Stimulated activated CD4-positive, alpha-beta T cell treated with anti-CD3 and anti-CD28 coated beads, Interleukin-4, amount 100 ng/mL, for 4 hours (primary cell): Measurements from ENCODE around the gene ACTRT2.

Experiments
- DNase-seq, 2 experiments: peaks; one replicate each; pipeline ENCODE4 v3.0.0-alpha.2; 2020

The ACTRT2 gene

DNA sequence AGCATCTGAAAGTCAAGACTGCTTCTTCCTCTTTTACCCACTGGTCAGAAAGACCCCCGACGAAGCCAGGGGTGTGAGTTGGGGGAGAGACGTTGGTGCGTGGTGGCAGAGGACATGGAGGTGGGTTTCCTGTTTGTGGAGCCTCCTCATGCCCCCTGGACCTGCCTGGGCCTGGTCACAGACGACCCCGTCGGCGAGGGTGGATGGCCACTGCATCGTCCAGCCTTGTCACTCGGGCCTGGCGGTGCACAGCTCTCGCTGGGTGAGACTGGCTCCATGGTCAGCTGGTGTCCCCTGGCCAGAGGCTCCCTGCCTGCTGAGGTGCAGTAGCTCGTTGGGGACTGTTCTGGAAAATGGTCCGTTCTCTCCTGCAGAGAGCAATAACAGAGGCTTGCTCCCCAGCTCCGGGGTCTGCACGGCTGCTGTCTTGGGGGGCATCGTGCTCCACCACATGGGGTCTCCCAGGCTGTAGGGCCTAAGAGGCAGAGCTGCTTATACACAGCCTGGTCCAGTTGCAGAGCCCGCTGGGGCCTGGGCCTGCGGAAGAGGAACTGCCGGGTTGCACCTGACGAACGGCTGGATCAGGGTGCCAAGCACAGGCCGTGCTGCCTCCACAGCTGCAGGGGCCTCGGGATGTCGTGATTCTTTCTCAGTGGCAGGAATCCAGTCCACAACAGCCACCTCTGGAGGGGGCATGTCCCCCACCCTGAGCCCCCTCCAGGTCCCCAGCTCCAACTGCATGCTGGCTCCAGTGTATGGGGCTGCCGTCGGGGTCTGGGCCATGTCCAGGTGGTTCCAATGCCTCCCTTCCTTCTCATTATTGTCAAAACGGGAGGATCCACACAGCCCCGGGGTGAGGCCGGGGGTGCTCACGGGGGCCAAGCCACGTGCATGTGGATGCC is 18.0 kb upstream of the ACTRT2 start:
- DNase-seq, result no peak

DNA sequence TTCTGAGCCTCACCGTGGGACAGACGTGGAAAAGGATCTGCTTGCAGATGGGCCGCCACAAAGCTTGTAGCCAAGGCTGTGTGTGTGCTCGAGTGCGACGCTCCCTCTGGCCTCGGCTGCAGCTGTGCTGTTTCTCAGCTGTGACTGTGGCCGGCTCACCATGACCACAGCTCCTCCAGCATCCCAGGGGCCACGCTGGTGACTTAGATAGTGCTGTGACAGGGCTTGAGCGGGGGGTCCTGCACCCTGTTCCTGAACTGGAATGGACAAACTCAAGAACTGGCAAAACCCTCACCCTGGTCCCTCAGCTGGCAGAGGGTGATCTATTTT is 17.4 kb upstream of the ACTRT2 start:
- no peak for DNase-seq

- DNase-seq, result no peak
These were observed 16.7 kb upstream of the ACTRT2 start for GRCh38 chr1:3004285-3005205.

DNA sequence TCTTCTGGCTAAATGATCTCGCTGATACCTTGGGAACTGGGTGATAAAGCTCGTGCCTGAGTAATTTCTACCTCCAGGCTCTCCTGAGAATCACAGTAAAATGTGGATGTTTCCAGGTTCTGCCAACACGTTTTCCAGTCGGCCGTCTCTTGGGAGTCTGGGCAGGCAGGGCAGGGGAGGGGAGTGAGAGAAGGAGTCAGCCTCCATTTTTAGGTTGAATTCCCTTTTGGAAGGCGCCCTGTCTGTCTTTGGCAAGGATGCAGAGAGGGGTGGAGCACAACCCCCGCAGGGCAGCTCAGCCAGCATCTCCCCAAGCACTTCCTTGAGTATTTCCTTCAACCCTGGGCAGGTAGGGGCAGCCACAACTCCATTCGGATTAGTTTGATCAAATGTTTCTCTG is 15.5 kb upstream of the ACTRT2 start:
- DNase-seq, result no peak

GRCh38 chr1:3007298-3008147 is 13.7 kb upstream of the ACTRT2 start:
- no peak for DNase-seq

GRCh38 chr1:3009021-3009420 is 12.2 kb upstream of the ACTRT2 start:
- DNase-seq, result no peak

DNA sequence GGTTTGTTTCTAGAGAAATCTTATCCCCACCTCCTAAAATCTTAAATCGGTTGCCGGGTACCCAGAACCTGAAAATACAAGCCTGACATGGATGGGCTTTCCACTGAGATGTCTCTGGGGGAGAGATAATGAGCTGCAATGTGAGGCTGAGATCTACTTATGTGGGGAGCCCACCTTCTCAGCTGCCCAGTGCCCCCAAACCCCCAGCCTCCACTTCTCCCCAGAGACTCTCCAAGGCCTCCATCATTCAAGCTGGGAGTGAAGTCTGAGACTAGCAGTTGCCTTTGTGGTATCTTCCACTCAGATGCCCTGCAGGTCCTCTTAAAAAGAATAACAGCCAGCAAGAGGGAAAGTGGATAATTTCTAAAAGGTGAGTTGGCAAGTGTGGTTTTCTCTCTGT is 11.7 kb upstream of the ACTRT2 start:
- DNase-seq, result no peak

DNA sequence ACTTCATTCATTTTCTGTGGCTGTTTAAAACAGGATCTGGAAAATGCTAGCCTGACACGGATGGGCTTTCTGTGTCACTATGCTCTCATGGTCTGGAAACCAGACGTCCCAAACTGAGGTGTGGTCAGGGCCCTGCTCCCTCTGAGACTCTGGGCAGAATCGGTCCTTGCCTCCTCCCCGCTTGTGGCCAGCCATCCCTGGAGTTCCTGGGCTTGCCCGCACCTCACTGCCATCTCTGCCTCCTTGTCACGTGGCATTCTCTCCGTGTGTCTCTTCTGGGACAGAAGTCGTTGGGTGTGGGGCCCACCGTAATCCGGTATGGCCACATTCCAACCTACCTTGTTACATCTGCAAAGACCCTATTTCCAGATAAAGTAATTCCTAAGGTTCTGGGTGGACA is 10.1 kb upstream of the ACTRT2 start:
- no peak for DNase-seq

DNA sequence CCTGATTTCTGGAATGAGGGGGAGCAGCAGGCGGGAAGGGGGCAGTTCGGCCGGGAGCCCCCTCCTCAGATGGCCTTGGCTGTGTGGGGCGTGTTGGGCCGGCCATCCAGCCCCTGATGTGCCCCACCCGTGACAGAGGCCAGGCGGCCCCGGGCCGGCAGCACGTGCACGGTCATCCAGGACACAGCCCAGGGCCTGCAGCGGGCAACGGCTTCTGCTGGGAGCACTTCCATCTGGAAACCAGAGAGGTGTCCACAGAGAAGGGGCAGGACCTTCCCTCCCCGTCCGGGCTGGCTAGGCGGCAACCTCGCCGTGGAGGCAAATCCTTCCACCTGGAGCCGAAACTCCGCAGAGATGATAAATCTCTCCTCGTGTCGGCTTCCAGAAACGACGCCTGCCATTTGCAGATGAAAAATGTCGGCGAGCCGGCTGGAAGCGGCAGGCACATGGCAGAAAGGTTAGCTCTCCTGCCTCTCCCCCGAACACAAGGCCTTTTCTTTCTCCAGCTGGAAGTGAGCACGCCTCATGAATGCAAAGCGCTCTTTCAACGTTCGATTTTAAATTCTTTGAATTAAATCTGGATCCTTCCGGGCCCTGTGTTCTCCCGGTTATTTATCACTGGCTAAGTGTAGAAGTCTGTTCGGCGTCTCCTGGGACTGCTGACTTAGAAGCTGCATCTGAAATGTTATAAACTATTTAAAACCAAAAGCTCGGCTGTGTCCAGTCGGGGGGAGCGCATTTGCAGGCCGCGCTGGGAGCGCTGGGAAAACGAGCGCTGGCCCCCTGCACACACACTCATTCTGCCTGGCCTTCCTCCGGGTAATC is 9.4 kb upstream of the ACTRT2 start:
- DNase-seq, result no peak

- peak; percentile 36 to 68 for DNase-seq
These were observed 8.6 kb upstream of the ACTRT2 start for GRCh38 chr1:3012456-3013291.

GRCh38 chr1:3013371-3014049 is 7.8 kb upstream of the ACTRT2 start:
- DNase-seq, result no peak

GRCh38 chr1:3014050-3014440 is 7.2 kb upstream of the ACTRT2 start:
- no peak for DNase-seq

DNA sequence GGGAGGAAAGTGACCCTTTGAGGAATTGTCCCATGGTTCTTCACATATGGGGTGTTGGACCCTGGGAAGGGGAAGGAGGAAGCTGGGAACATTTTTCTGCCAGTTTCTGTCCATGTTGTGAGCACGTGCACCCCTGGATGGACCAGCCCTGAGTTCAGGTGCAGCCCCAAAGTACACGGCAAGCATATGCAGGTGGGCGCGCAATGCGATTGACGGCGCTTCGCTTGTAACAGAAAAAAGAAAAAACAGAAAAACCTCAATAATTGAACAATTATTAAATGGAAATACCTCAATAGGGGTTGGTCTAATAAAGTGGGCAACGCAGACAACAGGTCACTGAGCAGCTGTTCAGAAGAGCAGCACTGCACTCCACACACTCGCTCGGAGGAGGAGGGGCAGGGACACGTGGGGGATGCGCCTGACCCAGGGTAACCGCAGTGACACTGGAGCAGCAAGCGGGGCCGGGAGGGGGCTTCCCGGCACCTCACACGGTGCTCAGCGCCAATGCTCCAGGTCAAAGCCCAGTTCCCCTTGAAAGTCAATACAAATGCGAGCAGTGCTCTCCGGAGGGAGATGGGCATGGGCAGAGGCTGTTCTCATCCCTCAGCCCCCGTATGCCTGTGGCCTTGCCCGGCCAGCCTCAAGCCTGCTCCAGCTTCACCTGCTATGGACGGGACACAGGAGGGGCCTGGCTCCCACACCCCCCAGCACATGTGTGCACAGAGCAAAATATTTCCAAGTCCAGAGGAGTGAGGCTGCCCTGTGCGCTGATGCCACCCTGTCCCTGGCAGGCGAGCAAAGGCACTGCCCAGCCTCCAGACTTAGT is 6.6 kb upstream of the ACTRT2 start:
- DNase-seq, result no peak

DNA sequence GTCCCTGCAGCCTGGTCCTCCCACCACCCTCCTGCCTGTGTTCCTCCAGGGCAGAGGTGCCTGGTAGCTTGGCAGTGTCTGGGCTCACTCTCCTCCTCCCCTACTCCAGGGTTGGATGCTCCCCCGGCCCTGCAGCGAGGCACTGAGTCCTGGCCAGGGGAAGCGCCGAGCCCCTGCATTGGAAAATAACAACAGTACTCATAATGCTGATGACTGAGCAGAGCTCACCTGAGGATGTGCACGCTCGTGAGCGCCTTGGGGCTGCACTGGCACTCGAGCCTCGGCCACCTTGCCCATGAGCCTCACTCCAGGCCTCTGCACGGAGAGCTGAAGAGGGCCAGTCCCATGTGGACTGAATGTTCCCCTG is 6.0 kb upstream of the ACTRT2 start:
- no peak for DNase-seq

- DNase-seq, result no peak
These were observed 5.5 kb upstream of the ACTRT2 start for GRCh38 chr1:3015744-3016143.

GRCh38 chr1:3016641-3017439 is 4.4 kb upstream of the ACTRT2 start:
- no peak for DNase-seq

GRCh38 chr1:3017440-3018050 is 3.7 kb upstream of the ACTRT2 start:
- no peak for DNase-seq

GRCh38 chr1:3018051-3018471 is 3.2 kb upstream of the ACTRT2 start:
- DNase-seq, result no peak
